ENCODE data around the gene EPS8L3.

The EPS8L3 gene

DNA sequence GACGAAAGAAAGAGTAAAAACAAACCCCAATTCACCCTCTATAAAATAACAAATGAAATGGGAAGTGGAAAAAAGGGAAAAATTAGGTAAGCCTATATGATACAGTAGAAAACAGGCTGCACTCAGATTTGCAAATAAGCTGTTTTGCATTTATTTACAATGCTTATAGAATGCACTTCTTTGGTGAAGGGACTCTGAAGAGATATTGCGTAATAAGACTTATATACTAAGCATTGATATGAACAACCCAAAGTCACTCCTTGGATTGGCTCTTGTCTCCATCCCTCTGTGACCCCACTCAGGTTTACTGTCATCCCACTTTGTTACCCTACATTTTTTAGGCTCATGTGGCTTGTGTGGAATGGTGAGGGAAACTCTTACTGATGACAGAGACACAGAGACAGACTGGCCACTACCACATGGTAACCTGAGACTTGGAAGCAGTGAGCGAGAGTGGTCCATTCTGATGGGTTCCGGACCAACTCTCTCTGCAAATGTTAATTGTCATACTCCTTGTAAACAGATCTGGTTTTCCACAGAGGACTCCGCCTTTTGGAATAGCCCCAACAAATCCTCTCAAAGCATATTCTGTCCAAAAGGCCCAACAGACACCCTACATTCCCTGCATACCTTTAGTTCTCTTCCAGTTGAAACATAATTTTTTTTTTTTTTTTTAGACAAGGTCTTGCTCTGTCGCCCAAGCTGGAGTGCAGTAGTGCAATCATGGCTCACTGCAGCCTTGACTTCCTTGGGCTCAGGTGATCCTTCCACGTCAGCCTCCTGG is 40.6 kb downstream of the EPS8L3 start:
- Histone ChIP-seq H3K4me2 (ENCODE audit: low read length) (no peak overlapping the region), H4K5ac (ENCODE audit: low read length) (no peak overlapping the region), H3K4me1 (ENCODE audit: control insufficient read depth, low read depth, low read length) (no peaks in the 10 kb centered on the region), H3K27me3 (ENCODE audit: insufficient read depth, low read length, poor library complexity) (no peaks in the 10 kb centered on the region), H3K9ac (ENCODE audit: low read length) (no peak overlapping the region), H3K56ac (ENCODE audit: low read length) (no peak overlapping the region), H3K4me3 (ENCODE audit: low read length) (no peak overlapping the region), H4K8ac (ENCODE audit: low read depth, low read length) (no peak overlapping the region), H2BK15ac (replicated peaks; ENCODE audit: low read depth) (no peak overlapping the region), H3K27ac (ENCODE audit: low read depth, low read length) (no peak overlapping the region), H2AK5ac (ENCODE audit: low read length) (no peak overlapping the region), H3K18ac (ENCODE audit: low read length) (no peak overlapping the region), H3K36me3 (ENCODE audit: control insufficient read depth, insufficient read depth, low read length) (no peaks in the 10 kb centered on the region), H3K79me2 (ENCODE audit: control insufficient read depth, insufficient read depth, low read length) (no peaks in the 10 kb centered on the region), H3K4ac (ENCODE audit: low read depth, low read length) (no peak overlapping the region), H3K79me1 (ENCODE audit: low read length) (no peaks in the 10 kb centered on the region), H2BK5ac (ENCODE audit: low read length) (no peak overlapping the region), H3K23ac (ENCODE audit: low read length) (no peak overlapping the region), H2BK120ac (ENCODE audit: low read depth, low read length) (no peak overlapping the region)
- no CpG with 5 or more reads among the region's 7 CpGs for WGBS (ENCODE audit: extremely low coverage, insufficient coverage, low lambda C conversion rate)
- no peak for DNase-seq

GRCh38 chr1:109721971-109722370 is 41.8 kb downstream of the EPS8L3 start:
- DNase-seq = no peak
- H3K56ac ChIP-seq (ENCODE audit: low read length) = no peak overlapping the region

DNA sequence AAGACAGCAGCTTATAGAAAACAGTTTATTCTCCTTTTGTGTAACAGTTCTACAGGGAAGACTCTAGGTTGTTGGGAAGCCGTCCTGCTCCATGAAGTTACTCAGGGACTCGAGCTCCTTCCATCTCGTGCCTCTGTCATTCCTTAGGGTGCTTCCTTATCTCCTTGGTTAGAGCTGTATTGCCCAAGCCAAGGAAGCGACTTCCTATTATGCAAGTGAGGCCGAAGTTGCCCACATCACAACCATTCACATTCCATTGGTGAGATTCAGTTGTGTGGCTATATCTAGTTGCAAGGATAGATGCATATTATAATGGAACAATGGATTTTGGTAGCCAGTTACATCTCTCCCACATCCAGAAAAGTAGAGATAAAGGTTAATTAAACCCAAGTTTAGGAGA is 42.7 kb downstream of the EPS8L3 start:
- H3K79me1 ChIP-seq (ENCODE audit: low read length) = no peaks in the 10 kb centered on the region
- no peaks in the 10 kb centered on the region for H3K36me3 ChIP-seq (ENCODE audit: control insufficient read depth, insufficient read depth, low read length)
- DNase-seq = no peak
- no peak overlapping the region for H3K4me2 ChIP-seq (ENCODE audit: low read length)
- H3K4me1 ChIP-seq (ENCODE audit: control insufficient read depth, low read depth, low read length) = no peaks in the 10 kb centered on the region
- H3K4me3 ChIP-seq (ENCODE audit: low read length) = no peak overlapping the region
- H2BK5ac ChIP-seq (ENCODE audit: low read length) = no peak overlapping the region
- H3K27ac ChIP-seq (ENCODE audit: low read depth, low read length) = no peak overlapping the region
- WGBS (ENCODE audit: extremely low coverage, insufficient coverage, low lambda C conversion rate) = no CpG with 5 or more reads among the region's 5 CpGs
- H3K56ac ChIP-seq (ENCODE audit: low read length) = no peak overlapping the region
- H2BK15ac ChIP-seq (replicated peaks; ENCODE audit: low read depth) = no peak overlapping the region
- H3K9ac ChIP-seq (ENCODE audit: low read length) = no peak overlapping the region
- no peak overlapping the region for H3K23ac ChIP-seq (ENCODE audit: low read length)
- no peak overlapping the region for H3K4ac ChIP-seq (ENCODE audit: low read depth, low read length)
- H3K27me3 ChIP-seq (ENCODE audit: insufficient read depth, low read length, poor library complexity) = no peaks in the 10 kb centered on the region
- H3K79me2 ChIP-seq (ENCODE audit: control insufficient read depth, insufficient read depth, low read length) = no peaks in the 10 kb centered on the region
- no peak overlapping the region for H4K5ac ChIP-seq (ENCODE audit: low read length)
- no peak overlapping the region for H3K18ac ChIP-seq (ENCODE audit: low read length)
- H4K8ac ChIP-seq (ENCODE audit: low read depth, low read length) = no peak overlapping the region
- H2BK120ac ChIP-seq (ENCODE audit: low read depth, low read length) = no peak overlapping the region
- no peak overlapping the region for H2AK5ac ChIP-seq (ENCODE audit: low read length)

More at GRCh38 chr1:109721971-109722370, 41.8 kb downstream of the EPS8L3 start:
- Histone ChIP-seq H3K4ac (ENCODE audit: low read depth, low read length) (no peak overlapping the region), H4K5ac (ENCODE audit: low read length) (no peak overlapping the region), H3K4me3 (ENCODE audit: low read length) (no peak overlapping the region), H3K27ac (ENCODE audit: low read depth, low read length) (no peak overlapping the region), H3K23ac (ENCODE audit: low read length) (no peak overlapping the region), H3K4me1 (ENCODE audit: control insufficient read depth, low read depth, low read length) (no peaks in the 10 kb centered on the region), H3K36me3 (ENCODE audit: control insufficient read depth, insufficient read depth, low read length) (no peaks in the 10 kb centered on the region), H3K79me1 (ENCODE audit: low read length) (no peaks in the 10 kb centered on the region), H2BK120ac (ENCODE audit: low read depth, low read length) (no peak overlapping the region), H3K18ac (ENCODE audit: low read length) (no peak overlapping the region), H2BK5ac (ENCODE audit: low read length) (no peak overlapping the region), H3K4me2 (ENCODE audit: low read length) (no peak overlapping the region), H4K8ac (ENCODE audit: low read depth, low read length) (no peak overlapping the region), H3K9ac (ENCODE audit: low read length) (no peak overlapping the region), H3K27me3 (ENCODE audit: insufficient read depth, low read length, poor library complexity) (no peaks in the 10 kb centered on the region), H2BK15ac (replicated peaks; ENCODE audit: low read depth) (no peak overlapping the region), H2AK5ac (ENCODE audit: low read length) (no peak overlapping the region), H3K79me2 (ENCODE audit: control insufficient read depth, insufficient read depth, low read length) (no peaks in the 10 kb centered on the region)
- no CpG with 5 or more reads among the region's 1 CpG for WGBS (ENCODE audit: extremely low coverage, insufficient coverage, low lambda C conversion rate)

DNA sequence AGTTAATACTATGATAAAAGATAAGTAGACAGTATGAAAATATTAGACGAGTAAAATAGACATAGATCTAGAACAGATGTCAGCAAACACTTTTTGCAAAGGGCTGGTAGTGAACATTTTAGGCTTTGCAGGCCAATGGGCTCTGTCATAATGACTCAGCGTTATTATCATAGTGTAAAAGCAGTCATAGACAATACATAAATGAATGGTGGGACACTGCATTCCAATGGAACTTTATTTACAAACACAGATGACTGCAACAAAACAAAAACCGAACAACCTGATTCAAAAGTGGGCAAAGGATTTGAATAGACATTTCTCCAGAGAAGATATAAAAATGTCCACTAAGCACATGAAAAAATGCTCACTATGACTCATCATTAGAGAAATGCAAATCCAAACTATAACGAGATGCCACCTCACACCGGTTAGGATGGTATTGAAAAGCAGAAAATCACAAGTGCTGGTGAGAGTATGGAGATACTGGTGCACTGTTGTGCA is 44.3 kb downstream of the EPS8L3 start:
- no peak overlapping the region for H3K27ac ChIP-seq (ENCODE audit: low read depth, low read length)
- no peak overlapping the region for H3K4me2 ChIP-seq (ENCODE audit: low read length)
- no peak overlapping the region for H2BK5ac ChIP-seq (ENCODE audit: low read length)
- H3K23ac ChIP-seq (ENCODE audit: low read length) = no peak overlapping the region
- H3K18ac ChIP-seq (ENCODE audit: low read length) = no peak overlapping the region
- no peak for DNase-seq
- no peak overlapping the region for H3K56ac ChIP-seq (ENCODE audit: low read length)
- H3K9ac ChIP-seq (ENCODE audit: low read length) = no peak overlapping the region
- WGBS (ENCODE audit: extremely low coverage, insufficient coverage, low lambda C conversion rate) = no CpG with 5 or more reads among the region's 5 CpGs
- H3K27me3 ChIP-seq (ENCODE audit: insufficient read depth, low read length, poor library complexity) = no peaks in the 10 kb centered on the region
- H2AK5ac ChIP-seq (ENCODE audit: low read length) = no peak overlapping the region
- H3K79me1 ChIP-seq (ENCODE audit: low read length) = no peaks in the 10 kb centered on the region
- H2BK120ac ChIP-seq (ENCODE audit: low read depth, low read length) = no peak overlapping the region
- no peak overlapping the region for H3K4ac ChIP-seq (ENCODE audit: low read depth, low read length)
- H4K8ac ChIP-seq (ENCODE audit: low read depth, low read length) = no peak overlapping the region
- no peaks in the 10 kb centered on the region for H3K36me3 ChIP-seq (ENCODE audit: control insufficient read depth, insufficient read depth, low read length)
- no peaks in the 10 kb centered on the region for H3K4me1 ChIP-seq (ENCODE audit: control insufficient read depth, low read depth, low read length)
- no peak overlapping the region for H3K4me3 ChIP-seq (ENCODE audit: low read length)
- no peak overlapping the region for H4K5ac ChIP-seq (ENCODE audit: low read length)
- H2BK15ac ChIP-seq (replicated peaks; ENCODE audit: low read depth) = no peak overlapping the region
- no peaks in the 10 kb centered on the region for H3K79me2 ChIP-seq (ENCODE audit: control insufficient read depth, insufficient read depth, low read length)

DNA sequence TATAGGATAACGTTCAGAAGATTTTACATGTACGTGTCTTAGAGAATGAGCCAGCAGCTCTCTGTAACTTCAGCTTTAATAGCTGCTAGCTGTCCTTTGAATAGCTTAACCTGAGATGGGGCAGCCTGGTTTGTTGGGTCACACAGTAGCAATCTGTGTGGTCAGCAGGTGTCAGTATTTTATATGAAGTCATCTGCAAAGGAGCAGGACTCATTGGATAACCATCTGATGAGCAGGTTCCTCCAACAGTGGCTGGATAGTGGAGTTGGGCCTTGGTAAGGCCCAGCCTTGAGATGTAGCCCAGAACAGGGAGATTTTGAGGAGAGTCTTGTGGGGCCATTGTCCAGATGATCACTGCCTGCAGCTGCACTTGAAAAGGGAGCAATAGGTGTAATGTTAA is 45.2 kb downstream of the EPS8L3 start:
- Histone ChIP-seq H3K4me2 (ENCODE audit: low read length) (no peak overlapping the region), H3K9ac (ENCODE audit: low read length) (no peak overlapping the region), H3K23ac (ENCODE audit: low read length) (no peak overlapping the region), H3K36me3 (ENCODE audit: control insufficient read depth, insufficient read depth, low read length) (no peaks in the 10 kb centered on the region), H3K4me1 (ENCODE audit: control insufficient read depth, low read depth, low read length) (no peaks in the 10 kb centered on the region), H3K4ac (ENCODE audit: low read depth, low read length) (no peak overlapping the region), H3K27me3 (ENCODE audit: insufficient read depth, low read length, poor library complexity) (no peaks in the 10 kb centered on the region), H4K5ac (ENCODE audit: low read length) (no peak overlapping the region), H2BK120ac (ENCODE audit: low read depth, low read length) (no peak overlapping the region), H3K79me2 (ENCODE audit: control insufficient read depth, insufficient read depth, low read length) (no peaks in the 10 kb centered on the region), H3K79me1 (ENCODE audit: low read length) (no peaks in the 10 kb centered on the region), H3K18ac (ENCODE audit: low read length) (no peak overlapping the region), H3K4me3 (ENCODE audit: low read length) (no peak overlapping the region), H2BK5ac (ENCODE audit: low read length) (no peak overlapping the region), H2AK5ac (ENCODE audit: low read length) (no peak overlapping the region), H3K27ac (ENCODE audit: low read depth, low read length) (no peak overlapping the region), H4K8ac (ENCODE audit: low read depth, low read length) (no peak overlapping the region), H3K56ac (ENCODE audit: low read length) (no peak overlapping the region), H2BK15ac (replicated peaks; ENCODE audit: low read depth) (no peak overlapping the region)
- WGBS (ENCODE audit: extremely low coverage, insufficient coverage, low lambda C conversion rate) = no CpG with 5 or more reads among the region's 2 CpGs
- DNase-seq = peak; percentile 69

GRCh38 chr1:109717729-109718128 is 46.0 kb downstream of the EPS8L3 start:
- H3K36me3 ChIP-seq (ENCODE audit: control insufficient read depth, insufficient read depth, low read length) = no peaks in the 10 kb centered on the region
- no peaks in the 10 kb centered on the region for H3K79me2 ChIP-seq (ENCODE audit: control insufficient read depth, insufficient read depth, low read length)
- H3K18ac ChIP-seq (ENCODE audit: low read length) = no peak overlapping the region
- no peak overlapping the region for H3K4me3 ChIP-seq (ENCODE audit: low read length)
- H2BK120ac ChIP-seq (ENCODE audit: low read depth, low read length) = no peak overlapping the region
- no peak overlapping the region for H2AK5ac ChIP-seq (ENCODE audit: low read length)
- WGBS (ENCODE audit: extremely low coverage, insufficient coverage, low lambda C conversion rate) = no CpG with 5 or more reads among the region's 5 CpGs
- H4K8ac ChIP-seq (ENCODE audit: low read depth, low read length) = no peak overlapping the region
- H3K23ac ChIP-seq (ENCODE audit: low read length) = no peak overlapping the region
- H3K9ac ChIP-seq (ENCODE audit: low read length) = no peak overlapping the region
- DNase-seq = no peak
- H3K4ac ChIP-seq (ENCODE audit: low read depth, low read length) = no peak overlapping the region
- no peak overlapping the region for H4K5ac ChIP-seq (ENCODE audit: low read length)
- no peak overlapping the region for H2BK15ac ChIP-seq (replicated peaks; ENCODE audit: low read depth)
- no peaks in the 10 kb centered on the region for H3K27me3 ChIP-seq (ENCODE audit: insufficient read depth, low read length, poor library complexity)
- H3K56ac ChIP-seq (ENCODE audit: low read length) = no peak overlapping the region
- no peaks in the 10 kb centered on the region for H3K4me1 ChIP-seq (ENCODE audit: control insufficient read depth, low read depth, low read length)
- H3K4me2 ChIP-seq (ENCODE audit: low read length) = no peak overlapping the region
- H3K79me1 ChIP-seq (ENCODE audit: low read length) = no peaks in the 10 kb centered on the region
- H2BK5ac ChIP-seq (ENCODE audit: low read length) = no peak overlapping the region
- no peak overlapping the region for H3K27ac ChIP-seq (ENCODE audit: low read depth, low read length)
